Measurements from ENCODE around the gene TTC3. TPM values are rescaled to one million over a fixed set of nuclear protein-coding genes. Genes with fewer than 3 reads are reported as not detected.
A peak's percentile ranks its signal among the peaks of the same experiment; 100 is the strongest.
"Not testable (repeated sequence)": the region's sequence is repeated elsewhere in the genome, so short reads cannot be mapped to it uniquely, and the experiment has no call there.

TTC3 gene
- total RNA-seq, 1 donor from 2014 or later = 262 TPM

DNA sequence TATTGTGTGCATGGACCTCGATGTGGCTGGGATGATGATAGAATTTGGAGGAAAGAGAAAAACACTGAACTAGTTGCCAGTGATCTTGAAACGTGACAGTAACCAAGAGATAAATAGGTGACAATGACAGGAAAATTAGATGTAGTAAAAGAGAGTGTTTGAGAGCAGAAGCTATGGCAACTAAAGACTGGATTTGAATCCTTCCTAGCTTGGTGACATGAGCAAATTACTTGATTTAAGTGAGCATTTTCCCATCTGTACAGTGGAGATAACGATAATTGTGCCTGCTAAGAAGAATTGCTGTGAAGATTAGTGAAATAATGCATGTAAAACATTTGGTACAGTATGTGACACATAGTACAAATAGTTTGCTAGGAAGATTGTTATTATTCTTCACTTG lies 12.7 kb downstream of the TTC3 start:
- Histone ChIP-seq H3K4me3 (ENCODE audit: low read length in 3 of 3) (no peak overlapping the region), H3K9ac (ENCODE audit: low read depth in 1 of 3, low read length in 3 of 3) (no peak overlapping the region), H3K27me3 (ENCODE audit: control insufficient read depth in 3 of 3, insufficient read depth in 3 of 3, low read length in 3 of 3) (no peaks in the 10 kb centered on the region), H3K4me1 (ENCODE audit: control insufficient read depth in 3 of 3, insufficient read depth in 3 of 3, low read length in 3 of 3) (peaks cover 13 to 20% (median 16%) of the 10 kb centered on the region in 3 donors), H3K9me3 (ENCODE audit: control insufficient read depth in 3 of 3, low read length in 3 of 3) (no peaks in the 10 kb centered on the region), H3K27ac (ENCODE audit: low read depth, low read length) (no peak overlapping the region), H3K36me3 (ENCODE audit: control insufficient read depth in 3 of 3, insufficient read depth in 3 of 3, low read length in 3 of 3) (peaks cover 0 to 5% (median 5%) of the 10 kb centered on the region in 3 donors)

GRCh38 chr21:37087188-37087587 lies 14.1 kb downstream of the TTC3 start:
- Histone ChIP-seq H3K27ac (ENCODE audit: low read depth, low read length) (peak overlapping the region; percentile 21), H3K9me3 (ENCODE audit: control insufficient read depth in 3 of 3, low read length in 3 of 3) (no peaks in the 10 kb centered on the region), H3K9ac (ENCODE audit: low read depth in 1 of 3, low read length in 3 of 3) (no peak overlapping the region), H3K27me3 (ENCODE audit: control insufficient read depth in 3 of 3, insufficient read depth in 3 of 3, low read length in 3 of 3) (no peaks in the 10 kb centered on the region), H3K4me1 (ENCODE audit: control insufficient read depth in 3 of 3, insufficient read depth in 3 of 3, low read length in 3 of 3) (peaks cover 11 to 18% (median 15%) of the 10 kb centered on the region in 3 donors), H3K36me3 (ENCODE audit: control insufficient read depth in 3 of 3, insufficient read depth in 3 of 3, low read length in 3 of 3) (peaks cover 0 to 9% (median 8%) of the 10 kb centered on the region in 3 donors), H3K4me3 (ENCODE audit: low read length in 3 of 3) (no peak overlapping the region)

DNA sequence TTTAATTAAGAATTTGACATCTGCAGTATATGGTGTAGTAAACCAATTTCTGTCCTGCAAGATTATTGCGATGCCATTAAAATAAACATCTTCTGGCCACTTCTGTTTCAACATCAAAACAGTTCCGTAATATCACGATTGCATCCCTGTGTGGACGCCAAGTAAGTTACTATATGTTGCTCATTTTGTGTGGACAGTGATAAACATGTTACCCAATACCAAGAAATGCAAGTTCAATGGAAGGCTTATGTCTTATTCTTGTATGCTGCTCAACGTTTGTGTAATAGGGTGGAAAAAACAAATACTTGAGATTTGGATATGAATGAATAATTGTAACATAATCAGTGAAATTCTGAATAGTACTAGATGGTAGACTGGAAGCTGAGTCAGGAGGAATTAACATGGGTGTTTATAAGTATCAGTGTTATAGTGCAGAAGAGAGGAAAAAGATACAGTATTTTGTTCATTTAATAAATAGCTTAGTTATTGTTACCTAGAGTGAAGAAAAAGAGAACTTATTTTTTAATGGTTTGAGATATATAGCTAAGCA lies 15.2 kb downstream of the TTC3 start:
- H3K36me3 ChIP-seq (ENCODE audit: control insufficient read depth in 3 of 3, insufficient read depth in 3 of 3, low read length in 3 of 3) = peaks cover 0 to 12% (median 8%) of the 10 kb centered on the region in 3 donors
- no peaks in the 10 kb centered on the region for H3K27me3 ChIP-seq (ENCODE audit: control insufficient read depth in 3 of 3, insufficient read depth in 3 of 3, low read length in 3 of 3)
- H3K9me3 ChIP-seq (ENCODE audit: control insufficient read depth in 3 of 3, low read length in 3 of 3) = no peaks in the 10 kb centered on the region
- H3K27ac ChIP-seq (ENCODE audit: low read depth, low read length) = no peak overlapping the region
- no peak overlapping the region for H3K4me3 ChIP-seq (ENCODE audit: low read length in 3 of 3)
- H3K9ac ChIP-seq (ENCODE audit: low read depth in 1 of 3, low read length in 3 of 3) = no peak overlapping the region
- H3K4me1 ChIP-seq (ENCODE audit: control insufficient read depth in 3 of 3, insufficient read depth in 3 of 3, low read length in 3 of 3) = peaks cover 2 to 10% (median 7%) of the 10 kb centered on the region in 3 donors

GRCh38 chr21:37093977-37094376 lies 20.9 kb downstream of the TTC3 start:
- Histone ChIP-seq H3K27me3 (ENCODE audit: control insufficient read depth in 3 of 3, insufficient read depth in 3 of 3, low read length in 3 of 3) (no peaks in the 10 kb centered on the region), H3K4me3 (ENCODE audit: low read length in 3 of 3) (no peak overlapping the region), H3K4me1 (ENCODE audit: control insufficient read depth in 3 of 3, insufficient read depth in 3 of 3, low read length in 3 of 3) (no peaks in the 10 kb centered on the region), H3K36me3 (ENCODE audit: control insufficient read depth in 3 of 3, insufficient read depth in 3 of 3, low read length in 3 of 3) (peaks cover 9 to 33% (median 29%) of the 10 kb centered on the region in 3 donors), H3K27ac (ENCODE audit: low read depth, low read length) (no peak overlapping the region), H3K9ac (ENCODE audit: low read depth in 1 of 3, low read length in 3 of 3) (no peak overlapping the region), H3K9me3 (ENCODE audit: control insufficient read depth in 3 of 3, low read length in 3 of 3) (no peaks in the 10 kb centered on the region)

DNA sequence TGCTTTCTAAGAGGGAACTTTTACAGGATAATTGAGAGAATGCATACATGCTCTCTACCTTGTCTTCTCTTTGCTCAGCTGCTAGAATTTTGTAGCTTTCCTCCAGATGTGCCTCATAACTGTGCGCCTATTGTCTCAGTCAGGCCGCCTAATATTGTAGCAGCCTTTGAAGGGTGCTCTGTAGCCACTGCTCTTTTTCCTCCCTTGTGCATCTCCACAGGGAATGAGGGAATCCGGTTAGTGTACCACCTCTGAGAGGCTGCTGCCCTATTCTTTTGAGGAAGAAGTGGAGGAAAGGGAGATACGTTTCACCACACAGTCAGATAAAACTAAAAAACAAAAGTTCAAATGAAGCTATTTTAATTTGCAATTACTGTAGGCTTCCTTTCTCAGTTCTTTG lies 22.8 kb downstream of the TTC3 start:
- Histone ChIP-seq H3K27ac (ENCODE audit: low read depth, low read length) (no peak overlapping the region), H3K36me3 (ENCODE audit: control insufficient read depth in 3 of 3, insufficient read depth in 3 of 3, low read length in 3 of 3) (peaks cover 9 to 36% (median 26%) of the 10 kb centered on the region in 3 donors), H3K9ac (ENCODE audit: low read depth in 1 of 3, low read length in 3 of 3) (no peak overlapping the region), H3K4me1 (ENCODE audit: control insufficient read depth in 3 of 3, insufficient read depth in 3 of 3, low read length in 3 of 3) (no peaks in the 10 kb centered on the region), H3K27me3 (ENCODE audit: control insufficient read depth in 3 of 3, insufficient read depth in 3 of 3, low read length in 3 of 3) (no peaks in the 10 kb centered on the region), H3K4me3 (ENCODE audit: low read length in 3 of 3) (no peak overlapping the region), H3K9me3 (ENCODE audit: control insufficient read depth in 3 of 3, low read length in 3 of 3) (no peaks in the 10 kb centered on the region)

DNA sequence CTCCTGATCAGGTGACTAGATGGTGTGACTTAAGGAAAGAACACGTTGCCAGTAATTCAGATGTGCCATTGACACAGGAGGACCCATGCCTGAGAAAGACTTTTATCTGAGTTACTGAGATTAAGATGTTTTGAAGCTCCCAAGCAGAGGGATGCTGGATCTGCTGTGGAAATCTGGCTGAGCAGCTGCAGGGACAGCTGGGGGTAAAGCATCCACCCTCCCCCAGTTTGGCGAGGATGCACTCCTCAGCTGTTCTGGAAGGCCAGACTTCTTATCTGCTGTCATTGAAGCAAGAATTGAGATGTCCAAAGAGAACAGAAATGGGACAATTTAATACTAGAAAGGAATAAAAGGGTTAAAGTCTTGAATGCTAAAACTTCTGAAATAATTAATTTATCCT lies 25.7 kb downstream of the TTC3 start:
- H3K27ac ChIP-seq (ENCODE audit: low read depth, low read length) = no peak overlapping the region
- H3K36me3 ChIP-seq (ENCODE audit: control insufficient read depth in 3 of 3, insufficient read depth in 3 of 3, low read length in 3 of 3) = peaks cover 9 to 34% (median 20%) of the 10 kb centered on the region in 3 donors

DNA sequence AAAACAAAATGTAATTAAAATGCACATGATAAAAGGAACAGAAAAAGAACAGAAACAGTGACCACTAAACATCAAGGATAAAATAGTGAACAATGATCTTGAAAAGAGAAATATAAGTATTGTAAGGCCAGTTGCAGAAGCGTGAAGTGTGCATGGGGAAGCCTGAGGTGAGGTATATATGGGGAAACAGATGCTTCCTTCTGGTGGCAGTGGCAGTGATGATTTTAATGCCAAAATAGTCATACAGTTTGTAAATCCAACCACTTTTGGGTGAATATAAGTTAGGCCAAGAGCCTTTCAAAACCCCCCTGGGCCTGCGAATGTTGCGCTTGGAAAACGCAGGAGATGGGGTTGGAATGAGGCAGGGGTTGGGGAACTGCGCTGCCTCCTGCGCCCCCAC lies 27.3 kb downstream of the TTC3 start:
- Histone ChIP-seq H3K27ac (ENCODE audit: low read depth, low read length) (no peak overlapping the region), H3K9me3 (ENCODE audit: control insufficient read depth in 3 of 3, low read length in 3 of 3) (no peaks in the 10 kb centered on the region), H3K27me3 (ENCODE audit: control insufficient read depth in 3 of 3, insufficient read depth in 3 of 3, low read length in 3 of 3) (no peaks in the 10 kb centered on the region), H3K4me1 (ENCODE audit: control insufficient read depth in 3 of 3, insufficient read depth in 3 of 3, low read length in 3 of 3) (no peaks in the 10 kb centered on the region), H3K4me3 (ENCODE audit: low read length in 3 of 3) (no peak overlapping the region), H3K9ac (ENCODE audit: low read depth in 1 of 3, low read length in 3 of 3) (no peak overlapping the region), H3K36me3 (ENCODE audit: control insufficient read depth in 3 of 3, insufficient read depth in 3 of 3, low read length in 3 of 3) (peaks cover 9 to 34% (median 24%) of the 10 kb centered on the region in 3 donors)

More for the DNA sequence above, 25.7 kb downstream of the TTC3 start:
- Histone ChIP-seq H3K4me3 (ENCODE audit: low read length in 3 of 3) (no peak overlapping the region), H3K27me3 (ENCODE audit: control insufficient read depth in 3 of 3, insufficient read depth in 3 of 3, low read length in 3 of 3) (no peaks in the 10 kb centered on the region), H3K9me3 (ENCODE audit: control insufficient read depth in 3 of 3, low read length in 3 of 3) (no peaks in the 10 kb centered on the region), H3K9ac (ENCODE audit: low read depth in 1 of 3, low read length in 3 of 3) (no peak overlapping the region), H3K4me1 (ENCODE audit: control insufficient read depth in 3 of 3, insufficient read depth in 3 of 3, low read length in 3 of 3) (no peaks in the 10 kb centered on the region)

- Histone ChIP-seq H3K27me3 (ENCODE audit: control insufficient read depth in 3 of 3, insufficient read depth in 3 of 3, low read length in 3 of 3) (no peaks in the 10 kb centered on the region), H3K9me3 (ENCODE audit: control insufficient read depth in 3 of 3, low read length in 3 of 3) (no peaks in the 10 kb centered on the region), H3K36me3 (ENCODE audit: control insufficient read depth in 3 of 3, insufficient read depth in 3 of 3, low read length in 3 of 3) (peaks cover 6 to 29% (median 19%) of the 10 kb centered on the region in 3 donors), H3K9ac (ENCODE audit: low read depth in 1 of 3, low read length in 3 of 3) (no peak overlapping the region), H3K27ac (ENCODE audit: low read depth, low read length) (no peak overlapping the region), H3K4me1 (ENCODE audit: control insufficient read depth in 3 of 3, insufficient read depth in 3 of 3, low read length in 3 of 3) (no peaks in the 10 kb centered on the region), H3K4me3 (ENCODE audit: low read length in 3 of 3) (no peak overlapping the region)
Measured at GRCh38 chr21:37101384-37101783, 28.3 kb downstream of the TTC3 start.

DNA sequence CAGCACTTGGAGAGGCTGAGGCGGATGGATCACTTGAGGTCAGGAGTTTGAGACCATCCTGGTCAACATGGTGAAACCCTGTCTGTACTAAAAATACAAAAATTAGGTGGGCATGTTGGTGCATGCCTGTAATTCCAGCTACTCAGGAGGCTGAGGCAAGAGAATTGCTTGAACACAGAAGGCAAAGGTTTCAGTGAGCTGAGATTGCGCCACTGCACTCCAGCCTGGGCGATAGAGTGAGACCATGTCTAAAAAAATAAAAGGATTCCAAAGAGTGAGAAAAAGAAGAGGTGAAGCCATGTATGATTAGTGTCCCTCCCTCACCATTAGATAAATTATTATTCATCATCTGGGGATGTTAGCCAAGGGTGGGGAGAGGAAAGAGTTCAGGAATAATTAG lies 29.7 kb downstream of the TTC3 start:
- not testable (repeated sequence) for H3K27me3 ChIP-seq (ENCODE audit: control insufficient read depth in 3 of 3, insufficient read depth in 3 of 3, low read length in 3 of 3); H3K4me3 ChIP-seq (ENCODE audit: low read length in 3 of 3); H3K9ac ChIP-seq (ENCODE audit: low read depth in 1 of 3, low read length in 3 of 3); H3K9me3 ChIP-seq (ENCODE audit: control insufficient read depth in 3 of 3, low read length in 3 of 3); H3K4me1 ChIP-seq (ENCODE audit: control insufficient read depth in 3 of 3, insufficient read depth in 3 of 3, low read length in 3 of 3); H3K27ac ChIP-seq (ENCODE audit: low read depth, low read length)
- H3K36me3 ChIP-seq (ENCODE audit: control insufficient read depth in 3 of 3, insufficient read depth in 3 of 3, low read length in 3 of 3) = peaks cover 6 to 21% (median 15%) of the 10 kb centered on the region in 3 donors

DNA sequence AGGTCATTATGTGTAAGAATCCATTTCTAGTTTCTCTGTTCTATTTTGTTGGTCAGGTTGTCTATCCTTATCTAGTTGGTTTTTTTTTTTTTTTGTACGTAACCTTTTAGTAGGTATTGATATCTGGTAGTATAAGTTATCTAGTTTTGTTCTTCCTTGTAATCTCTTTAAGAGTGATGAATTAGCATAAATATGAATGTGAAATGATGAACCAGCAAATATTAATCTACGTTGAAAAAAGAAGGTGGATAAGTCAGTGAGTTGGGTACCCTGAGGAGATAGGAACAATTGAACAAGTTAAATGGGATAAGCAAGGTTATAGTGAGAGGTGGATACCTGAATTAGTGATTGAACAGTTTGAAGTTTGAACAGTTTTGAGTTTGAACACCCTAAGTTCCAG lies 33.9 kb downstream of the TTC3 start:
- no peak overlapping the region for H3K4me3 ChIP-seq (ENCODE audit: low read length in 3 of 3)
- no peaks in the 10 kb centered on the region for H3K27me3 ChIP-seq (ENCODE audit: control insufficient read depth in 3 of 3, insufficient read depth in 3 of 3, low read length in 3 of 3)
- H3K9ac ChIP-seq (ENCODE audit: low read depth in 1 of 3, low read length in 3 of 3) = no peak overlapping the region
- H3K27ac ChIP-seq (ENCODE audit: low read depth, low read length) = no peak overlapping the region
- peaks cover 6 to 10% (median 6%) of the 10 kb centered on the region in 3 donors for H3K36me3 ChIP-seq (ENCODE audit: control insufficient read depth in 3 of 3, insufficient read depth in 3 of 3, low read length in 3 of 3)
- no peaks in the 10 kb centered on the region for H3K4me1 ChIP-seq (ENCODE audit: control insufficient read depth in 3 of 3, insufficient read depth in 3 of 3, low read length in 3 of 3)
- no peaks in the 10 kb centered on the region for H3K9me3 ChIP-seq (ENCODE audit: control insufficient read depth in 3 of 3, low read length in 3 of 3)

All from skeletal muscle tissue (tissue), 4 donors.